HG02610 (cell line): ENCODE data around the gene CAPN8.

Experiments
- ATAC-seq: cut with Tn5 transposase; IDR thresholded peaks from one replicate; pipeline ENCODE4 v1.9.1; 2021; ENCODE audit warnings: mild to moderate bottlenecking, moderate library complexity; ENCODE audit not compliant: unreplicated experiment

The CAPN8 gene

DNA sequence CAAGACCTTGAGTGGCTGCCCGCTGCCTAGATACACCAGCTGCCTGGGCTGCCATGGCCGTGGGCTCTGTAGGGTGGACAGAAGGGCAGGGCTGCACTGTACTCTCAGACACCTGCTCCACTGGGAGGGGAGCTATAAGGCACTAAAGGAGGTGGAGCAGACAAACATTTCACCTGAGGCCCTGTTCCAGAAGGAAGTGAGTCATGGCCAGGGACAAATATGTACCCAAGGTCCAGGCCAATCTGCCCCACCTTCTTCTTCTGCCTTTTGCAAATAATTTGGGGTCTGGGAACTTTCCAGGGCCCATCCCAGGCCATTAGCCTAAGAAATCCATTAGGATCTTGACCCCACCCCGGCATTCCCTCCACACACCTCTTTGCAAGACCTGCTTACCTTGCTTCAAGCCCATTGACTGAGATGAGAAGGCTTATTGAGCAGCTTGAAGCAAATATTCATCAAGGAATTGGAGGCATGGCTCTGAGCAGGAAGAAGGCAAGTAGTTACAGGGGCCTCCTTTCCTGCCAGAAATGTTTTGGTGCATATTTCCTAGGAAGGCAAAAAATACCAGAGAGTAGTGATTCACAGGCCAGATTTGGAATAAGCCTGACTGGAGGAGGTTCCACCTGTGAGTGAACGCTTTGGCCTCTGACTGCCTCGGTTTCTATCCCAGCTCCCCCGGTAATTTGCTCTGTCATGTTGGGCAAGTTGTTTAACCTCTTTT, at the start of gene CAPN8:
TSS of gene CAPN8 (minus strand) at position 110 of the 721 bp plus-strand sequence. CDS start at position 55, 55 bp downstream.
- ATAC-seq: no peak

DNA sequence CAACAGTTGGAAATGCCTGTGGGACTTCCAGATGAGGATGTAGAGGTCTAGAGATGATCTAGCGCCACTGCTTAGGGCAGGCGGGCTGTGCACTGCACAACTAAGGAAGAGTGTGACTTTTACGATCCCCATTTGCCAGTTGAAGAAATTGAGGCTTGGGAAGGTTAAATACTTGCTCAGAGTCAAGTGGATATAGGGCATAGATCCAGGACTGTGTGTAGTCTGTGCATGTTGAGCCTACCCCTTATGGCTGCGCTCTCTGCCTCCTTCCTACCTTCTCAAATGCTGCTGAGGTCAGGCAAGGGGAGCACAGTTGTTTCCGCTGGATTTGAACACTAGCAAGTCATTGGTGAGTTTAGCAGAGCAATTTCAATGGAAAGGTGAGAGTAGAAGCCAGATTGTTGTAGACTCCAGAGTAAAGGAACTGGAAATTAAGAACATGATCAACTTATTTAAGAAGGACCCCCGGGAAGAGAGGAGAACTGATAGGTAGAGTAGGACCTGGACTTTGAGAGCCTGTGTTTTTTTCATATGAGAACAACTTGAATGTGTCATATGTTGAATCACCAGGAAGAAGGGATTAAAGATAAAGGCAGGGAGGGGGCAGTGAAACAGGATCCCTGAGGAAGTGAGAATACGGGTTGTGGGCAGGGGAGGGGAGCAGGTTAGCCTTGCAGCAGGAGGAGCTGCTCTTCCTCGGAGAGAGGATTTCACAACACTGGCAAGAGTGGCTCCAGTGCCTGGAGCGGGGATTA, 49.5 kb upstream of the CAPN8 start:
- no peak for ATAC-seq

DNA sequence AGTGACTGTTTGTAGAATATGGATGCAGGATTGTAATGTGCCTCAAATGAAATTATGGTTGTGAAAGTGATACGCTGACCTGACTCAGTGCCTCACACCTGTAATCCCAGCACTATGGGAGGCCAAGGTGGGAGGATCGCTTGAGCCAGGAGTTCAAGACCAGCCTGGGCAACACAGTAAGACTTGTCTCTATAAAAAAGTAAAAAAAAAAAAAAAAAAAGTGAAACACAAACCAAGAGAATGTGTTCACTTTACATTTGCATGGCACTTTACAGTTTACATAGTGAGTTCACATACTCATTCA, 48.9 kb upstream of the CAPN8 start:
- no peak for ATAC-seq

DNA sequence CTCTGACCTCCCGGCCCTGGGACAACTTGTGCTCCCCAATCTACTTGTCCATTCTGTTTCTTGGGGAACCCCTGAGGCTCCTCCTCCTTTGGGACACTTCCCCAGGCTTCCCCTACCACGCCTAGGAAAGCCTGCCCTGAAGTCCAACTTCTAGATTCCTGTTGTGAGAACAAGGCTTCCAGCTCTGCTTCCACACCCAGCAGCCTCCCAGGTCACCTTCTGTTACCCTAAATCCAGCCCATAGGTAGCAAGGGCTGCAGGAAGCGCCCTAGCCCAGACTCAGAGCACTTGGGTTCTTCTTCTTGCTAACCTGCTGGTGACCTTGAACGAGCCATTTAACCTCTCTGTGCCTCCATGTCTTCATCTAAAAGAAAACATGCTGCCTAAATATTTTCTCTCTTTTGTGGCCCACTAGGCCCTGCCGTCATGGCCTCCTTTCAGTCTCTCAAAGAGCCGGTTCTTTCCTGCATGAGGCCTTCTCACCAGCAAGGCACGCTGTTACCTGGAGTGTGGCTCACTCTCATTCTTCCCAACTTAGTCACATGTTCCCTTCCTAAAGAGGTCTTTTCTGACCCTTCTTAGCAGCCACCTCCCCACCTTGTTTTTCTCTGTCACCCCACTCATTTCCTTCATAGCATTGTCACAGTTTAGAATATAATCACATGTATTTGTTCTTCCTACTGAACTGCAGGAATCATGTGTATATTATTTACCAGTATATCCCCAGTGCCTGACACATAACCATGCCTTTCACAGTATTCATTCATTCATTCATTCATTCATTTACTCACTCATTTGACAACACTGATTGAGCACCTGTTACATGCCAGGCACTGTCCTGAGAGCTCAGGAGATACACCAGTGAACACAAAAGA, 48.3 kb upstream of the CAPN8 start:
- no peak for ATAC-seq

DNA sequence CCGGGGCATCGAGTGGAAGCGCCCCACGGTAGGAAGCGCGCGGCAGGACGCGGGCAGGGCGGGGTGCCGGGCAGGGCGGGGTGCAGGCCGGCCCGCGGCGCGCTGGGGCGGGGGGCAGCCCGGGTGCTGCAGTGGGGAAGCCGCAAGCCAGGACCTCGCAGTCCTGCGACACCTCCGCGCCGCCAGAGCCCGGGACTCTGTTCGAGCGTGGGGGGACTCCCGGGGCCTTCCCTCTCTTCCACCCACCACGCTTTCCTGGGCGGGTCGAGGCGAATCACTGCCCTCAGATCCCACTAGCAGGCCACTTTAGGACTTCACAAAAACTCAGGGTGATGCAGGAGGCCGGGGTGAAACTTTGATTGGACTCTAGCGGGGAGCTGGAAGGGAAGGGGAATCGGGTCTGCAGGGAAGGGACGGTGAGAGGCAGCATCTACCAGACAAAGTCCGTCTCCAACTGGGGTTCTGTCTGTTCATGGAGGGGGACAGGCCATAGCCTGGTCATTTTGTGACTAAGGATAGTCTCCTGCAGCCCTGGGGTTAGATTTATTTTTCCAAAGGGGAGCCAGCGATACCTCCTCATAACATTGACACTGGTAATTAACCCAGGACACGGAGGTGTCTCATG, 47.5 kb upstream of the CAPN8 start:
- ATAC-seq: peak; percentile 28

DNA sequence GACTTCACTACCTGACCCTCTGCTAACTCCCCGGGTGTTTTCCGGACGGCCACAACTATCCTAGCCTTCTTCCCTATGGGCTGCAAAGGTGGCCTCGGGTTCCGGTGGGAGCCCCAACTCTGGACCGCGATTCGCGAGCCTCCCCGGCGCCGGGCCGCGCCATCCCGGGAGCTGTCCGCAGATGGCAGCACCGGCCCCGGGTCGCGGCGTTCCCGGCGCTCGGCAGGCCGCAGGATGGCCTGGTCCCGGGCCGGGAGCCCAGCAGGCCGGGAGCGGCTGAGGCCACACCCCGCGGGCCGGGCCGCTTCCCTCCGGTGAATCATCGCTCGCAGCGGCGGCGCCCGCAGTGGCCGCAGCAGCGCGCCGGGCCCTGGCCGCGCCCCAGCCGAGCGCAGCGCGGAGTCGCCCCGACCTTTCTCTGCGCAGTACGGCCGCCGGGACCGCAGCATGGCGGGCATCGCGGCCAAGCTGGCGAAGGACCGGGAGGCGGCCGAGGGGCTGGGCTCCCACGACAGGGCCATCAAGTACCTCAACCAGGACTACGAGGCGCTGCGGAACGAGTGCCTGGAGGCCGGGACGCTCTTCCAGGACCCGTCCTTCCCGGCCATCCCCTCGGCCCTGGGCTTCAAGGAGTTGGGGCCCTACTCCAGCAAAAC, 46.8 kb upstream of the CAPN8 start, which contains the start of gene CAPN2:
TSS of gene CAPN2 (plus strand) at position 346 of the 656 bp plus-strand sequence. CDS start at position 448, 102 bp downstream.
- ATAC-seq: peak; percentile 66

DNA sequence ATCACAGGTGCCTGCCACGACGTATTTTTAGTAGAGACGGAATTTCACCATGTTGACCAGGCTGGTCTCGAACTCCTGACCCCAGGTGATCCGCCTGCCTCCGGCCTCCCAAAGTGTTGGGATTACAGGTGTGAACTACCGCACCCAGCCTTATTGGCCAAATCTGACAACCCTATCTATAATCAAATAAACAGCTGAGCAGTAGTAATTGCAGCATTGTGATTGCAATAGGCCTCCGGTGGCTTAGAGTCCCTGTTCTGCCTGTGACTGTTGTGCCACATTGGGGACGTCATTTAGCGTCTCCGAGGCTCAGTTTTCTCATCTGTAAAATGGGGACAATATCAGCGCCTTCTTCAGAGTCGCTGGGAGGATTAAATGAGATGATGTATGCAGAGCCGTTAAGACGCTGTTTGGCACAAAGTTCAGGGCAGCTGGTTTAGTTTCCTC, 46.3 kb upstream of the CAPN8 start:
- ATAC-seq: no peak

DNA sequence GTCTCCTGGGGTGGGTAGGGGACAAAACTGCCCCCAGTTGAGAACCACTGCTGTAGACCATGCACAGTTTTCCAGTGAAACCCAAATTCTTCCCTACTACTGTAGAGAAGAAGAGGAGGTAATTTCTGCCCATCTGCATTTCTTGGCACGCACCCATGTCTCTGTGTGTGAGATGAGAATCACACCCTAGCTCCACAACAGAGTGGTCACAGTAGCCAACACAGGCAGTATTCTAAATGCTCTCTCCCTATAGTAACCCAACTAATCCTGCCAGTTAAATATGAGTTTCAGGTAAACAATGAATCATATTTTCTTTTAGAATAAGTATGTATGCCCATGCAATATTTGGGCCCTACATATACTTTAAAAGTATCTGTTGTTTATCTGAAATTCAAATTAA, 45.7 kb upstream of the CAPN8 start:
- no peak for ATAC-seq

DNA sequence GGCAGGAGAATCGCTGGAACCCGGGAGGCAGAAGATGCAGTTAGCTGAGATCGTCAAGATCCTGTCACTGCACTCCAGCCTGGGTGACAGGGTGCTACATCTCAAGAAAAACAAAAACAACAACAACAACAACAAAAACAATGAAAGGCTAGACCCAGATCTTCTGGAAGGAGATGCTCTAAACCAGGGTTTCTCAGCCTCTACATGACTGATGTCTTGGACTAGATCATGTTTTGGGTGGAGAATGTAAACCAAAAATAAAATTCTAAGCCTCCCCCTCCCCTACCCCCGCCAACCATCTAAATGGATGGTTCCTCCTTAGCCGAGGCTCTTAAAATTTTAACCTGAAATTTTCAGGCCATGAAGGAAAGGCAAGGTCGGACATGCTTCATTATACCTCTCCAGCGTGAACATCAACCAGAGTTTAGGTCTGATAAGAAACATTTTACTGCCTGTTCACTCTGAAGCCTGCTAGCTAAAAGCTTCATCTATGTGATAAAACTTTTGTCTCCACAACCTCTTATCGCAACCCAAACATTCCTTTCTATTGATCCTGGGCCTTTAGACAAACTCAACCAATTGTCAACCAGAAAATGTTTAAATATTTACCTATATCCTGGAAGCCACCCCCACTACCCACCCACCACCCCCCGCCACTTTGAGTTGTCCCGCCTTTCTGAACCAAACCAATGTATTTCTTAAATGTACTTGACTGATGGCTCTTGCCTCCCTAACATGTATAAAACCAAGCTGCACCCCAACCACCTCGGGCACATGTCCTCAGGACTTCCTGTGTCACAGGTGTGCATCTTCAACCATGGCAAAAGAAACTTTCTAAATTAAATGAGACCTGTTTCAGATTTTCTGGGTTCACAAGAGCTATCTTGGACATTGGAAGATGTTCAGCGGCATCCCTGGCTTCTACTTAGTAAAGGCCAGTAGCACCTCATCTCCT, 45.0 kb upstream of the CAPN8 start:
- ATAC-seq: no peak

DNA sequence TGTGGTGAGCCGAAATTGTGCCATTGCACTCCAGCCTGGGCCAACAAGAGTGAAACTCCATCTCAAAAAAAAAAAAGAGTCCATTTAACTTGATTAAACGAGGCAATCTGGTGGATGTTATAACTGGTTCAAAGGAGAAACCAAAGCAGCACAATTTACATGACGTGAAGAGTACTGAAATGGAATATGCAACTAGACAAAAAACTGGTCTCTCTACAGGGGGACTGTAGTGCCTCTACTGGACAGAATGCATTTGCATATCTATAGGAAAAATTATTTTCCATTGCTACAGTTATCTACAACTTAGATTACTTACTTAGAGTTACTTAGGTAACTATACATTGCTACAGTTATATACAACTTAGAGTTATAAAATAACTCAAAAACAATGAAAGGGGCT, 44.1 kb upstream of the CAPN8 start:
- ATAC-seq: no peak

DNA sequence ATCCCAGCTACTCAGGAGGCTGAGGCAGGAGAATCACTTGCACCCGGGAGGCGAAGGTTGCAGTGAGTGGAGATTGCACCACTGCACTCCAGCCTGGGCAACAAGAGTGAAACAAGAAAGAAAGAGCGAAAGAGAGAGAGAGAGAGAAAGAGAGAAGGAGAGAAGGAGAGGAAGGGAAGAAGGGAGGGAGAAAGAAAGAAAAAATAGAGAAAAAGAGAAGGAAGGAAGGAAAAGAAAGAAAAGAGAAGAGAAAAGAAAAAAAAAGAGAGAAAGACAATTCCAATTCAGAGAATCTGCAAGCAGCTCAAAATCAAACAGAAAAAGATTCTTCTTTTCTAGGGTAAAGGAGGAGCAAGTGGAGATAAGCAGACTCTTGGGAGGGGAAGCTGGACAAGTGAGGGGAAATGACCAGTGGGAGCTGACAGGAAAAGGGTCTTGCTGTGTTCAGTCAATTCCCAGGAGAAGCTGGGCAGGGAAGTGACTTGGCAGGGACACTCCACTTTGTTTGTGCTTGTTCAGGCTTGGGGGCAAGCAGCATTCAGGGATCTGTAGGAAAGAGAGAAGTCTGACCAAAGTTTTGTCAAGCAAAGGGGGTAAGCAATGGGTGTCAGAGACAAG, 43.3 kb upstream of the CAPN8 start:
- ATAC-seq: no peak

DNA sequence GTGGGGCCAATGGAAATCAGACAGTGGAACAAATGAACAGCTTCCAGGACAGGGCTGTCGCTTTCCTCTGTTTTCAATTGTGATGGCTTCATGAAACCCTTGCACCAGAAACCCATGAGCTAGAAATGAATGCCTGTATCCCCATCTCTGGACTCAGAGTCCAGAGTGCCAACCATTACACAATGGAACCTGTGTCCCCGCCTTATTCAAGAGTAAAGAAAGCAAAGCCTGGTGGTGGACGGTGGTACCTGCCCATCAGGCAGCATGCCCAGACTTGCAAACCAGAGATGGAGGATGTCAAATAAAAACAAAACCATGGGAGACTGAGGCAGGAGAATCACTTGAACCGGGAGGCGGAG, 42.5 kb upstream of the CAPN8 start:
- ATAC-seq: no peak

DNA sequence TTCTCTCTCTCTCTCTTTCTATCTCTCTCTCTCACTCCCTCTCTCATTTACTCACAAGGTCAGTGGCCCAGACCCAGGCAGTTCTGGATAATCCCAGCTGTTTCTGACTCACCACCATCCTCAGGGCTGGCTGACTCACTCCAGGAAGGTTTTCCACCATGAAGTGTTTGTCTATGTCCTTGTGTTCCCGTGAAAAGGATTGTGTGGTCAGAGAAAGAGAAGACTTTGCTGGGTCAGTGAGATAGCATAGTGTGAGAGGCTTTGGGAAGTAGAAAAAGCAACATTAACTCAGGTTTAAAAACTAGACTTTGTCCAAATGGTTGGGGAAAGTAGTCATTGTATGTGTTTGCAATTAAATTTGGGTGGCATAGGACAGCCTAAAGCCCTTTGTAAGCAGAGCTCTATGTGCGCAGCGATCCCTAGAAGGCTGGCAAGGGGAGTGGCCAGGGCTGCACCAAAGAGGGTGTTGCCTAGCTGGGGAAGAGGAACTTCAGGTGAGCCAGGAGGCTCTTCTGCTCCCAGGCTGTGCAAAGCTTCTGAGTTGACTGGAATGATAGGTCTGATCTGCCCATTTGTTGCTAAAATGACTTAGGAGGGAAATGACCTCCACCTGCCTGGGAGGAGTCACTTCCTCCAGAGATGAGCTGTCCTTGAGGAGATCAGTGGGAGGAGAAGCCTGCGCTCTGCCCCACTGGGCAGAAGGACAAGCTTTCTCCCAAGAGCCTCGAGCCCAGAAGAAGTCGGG, 41.9 kb upstream of the CAPN8 start:
- no peak for ATAC-seq

DNA sequence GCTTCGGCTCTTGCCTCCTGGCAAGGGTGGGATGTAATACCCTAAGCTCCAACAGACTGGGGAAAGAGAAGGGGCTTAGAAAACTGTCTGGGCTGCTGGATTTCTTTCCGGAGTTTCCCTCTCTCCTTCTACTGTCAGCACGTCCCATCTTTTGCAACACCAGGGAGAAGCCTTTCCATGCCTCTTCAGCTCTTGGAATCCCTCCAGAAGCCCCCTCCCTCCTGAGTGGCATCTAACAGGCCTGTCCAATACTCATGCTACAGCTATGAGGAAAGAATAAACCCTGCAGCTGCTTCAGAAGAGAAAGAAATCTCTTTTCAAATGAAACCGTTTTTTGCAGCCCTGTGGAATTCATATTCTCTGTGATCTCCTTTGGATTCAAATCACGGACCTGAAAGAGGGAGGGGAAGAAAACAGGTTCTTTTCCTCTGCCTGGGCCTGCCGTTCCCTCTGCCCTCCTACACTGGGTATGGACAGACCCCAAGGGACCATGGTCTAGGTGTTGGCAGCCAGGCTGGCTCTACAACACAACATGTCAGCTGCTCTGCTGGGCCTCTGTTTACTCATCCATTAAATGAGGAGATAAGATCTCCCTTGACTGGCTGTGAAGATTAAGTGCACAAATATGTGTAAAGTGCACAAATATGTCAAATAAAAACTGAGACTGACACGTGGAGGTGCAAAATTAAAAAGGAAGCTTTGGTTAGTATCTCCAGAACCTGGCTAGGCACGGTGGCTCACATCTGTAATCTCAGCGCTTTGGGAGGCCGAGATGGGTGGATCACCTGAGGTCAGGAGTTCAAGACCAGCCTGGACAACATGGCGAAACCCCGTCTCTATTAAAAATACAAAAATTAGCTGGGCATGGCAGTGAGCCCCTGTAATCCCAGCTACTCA, 40.8 kb upstream of the CAPN8 start:
- ATAC-seq: no peak

DNA sequence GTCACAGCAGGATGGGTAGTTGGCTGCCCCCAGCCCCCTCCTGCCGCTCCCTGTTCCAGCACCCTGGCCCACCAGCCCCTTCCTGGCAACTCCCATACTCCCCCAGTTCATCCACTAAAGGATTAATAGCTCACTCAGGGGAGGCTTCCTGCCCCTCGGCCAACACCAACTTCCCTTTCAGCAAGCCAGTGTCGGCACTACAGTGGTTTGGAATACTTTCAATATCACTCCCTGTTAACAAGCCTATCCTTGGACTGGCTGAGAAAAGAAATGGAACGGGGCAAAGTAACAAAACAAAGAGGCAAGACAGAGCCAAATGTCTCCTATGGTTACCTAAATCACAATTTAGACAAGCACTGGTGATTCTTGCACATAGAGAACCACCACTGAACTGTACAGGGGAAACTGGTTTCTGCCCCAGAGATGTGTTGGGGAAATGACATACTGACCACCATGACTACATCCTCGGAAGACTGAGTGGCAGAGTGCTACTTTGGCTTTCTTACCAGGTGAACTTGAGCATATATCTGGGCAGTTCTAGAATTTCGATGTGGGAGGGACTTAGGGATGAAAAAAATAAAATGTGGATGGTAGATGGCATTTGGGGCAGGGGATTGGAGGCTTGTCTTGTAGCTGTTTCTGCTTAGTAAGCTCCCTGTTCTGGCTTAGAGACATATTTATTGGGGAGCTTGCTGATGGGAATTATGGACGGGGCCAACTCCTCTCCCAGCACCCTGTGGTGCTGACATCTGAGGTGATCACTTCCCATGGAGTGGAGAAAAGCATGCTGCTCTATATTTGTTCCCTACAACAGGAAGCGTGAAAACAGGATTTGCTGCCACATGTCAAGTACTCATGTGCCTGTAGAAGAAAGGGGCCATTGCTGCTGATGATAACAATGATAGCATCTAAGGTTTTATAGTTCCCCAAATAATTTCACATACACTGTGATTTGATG, 39.7 kb upstream of the CAPN8 start:
- ATAC-seq: no peak

DNA sequence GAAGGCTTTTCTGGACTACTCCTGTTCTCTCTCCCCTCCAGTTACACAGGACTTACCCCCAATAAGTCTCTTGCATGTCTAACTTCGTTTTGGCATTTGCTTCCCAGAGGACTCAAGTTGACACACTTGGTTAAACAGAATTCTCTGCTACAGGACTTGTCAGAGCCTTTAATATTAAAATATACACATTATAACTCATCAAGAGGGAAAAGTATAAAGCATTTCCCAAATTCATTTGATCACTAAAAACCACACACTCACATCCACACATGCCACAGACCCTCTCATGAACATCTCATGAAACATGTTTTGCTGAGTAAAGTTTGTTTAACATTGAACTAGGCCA, 38.1 kb upstream of the CAPN8 start:
- ATAC-seq: no peak
